ENCODE measurements around the gene EFCAB6.

- no peak for TF ChIP-seq CTCF (IDR thresholded peaks at IDR 0.05 in 8 of 11, conservative IDR thresholded peaks at IDR 0.05 in 3 of 11)
- TF ChIP-seq POLR2A (IDR thresholded peaks at IDR 0.05), result no peak
- no peak for TF ChIP-seq POLR2AphosphoS5 (IDR thresholded peaks at IDR 0.05)
Measured at GRCh38 chr22:43543522-43544288, 268.4 kb downstream of the EFCAB6 start.
